Spleen (tissue), 7 donors: ENCODE data around the gene MFNG.

Experiments
- POLR2A ChIP-seq, 3 donors: fragments of 450-650 bp; IDR thresholded peaks; one replicate each; pipeline ENCODE4 v1.5.1; 2017; ENCODE audit warnings: antibody characterized with exemption in 3 of 3, mild to moderate bottlenecking in 1 of 3
- TF ChIP-seq, protein P1 (sequence below), 11 experiments: fragments of 200-600 bp in 7 of 11; fragments of 450-650 bp in 4 of 11; sonication (generic) in 4 of 11; IDR thresholded peaks in 8 of 11; conservative IDR thresholded peaks in 3 of 11; 1 replicate in 7 of 11; 2 replicates in 4 of 11; pipeline versions ENCODE4 v1.4.0 to v1.8.0; 2016 to 2021; ENCODE audit warnings: antibody characterized with exemption in 11 of 11, inconsistent platforms in 4 of 11, mild to moderate bottlenecking in 1 of 11
- donor health status: DM: no; HTN: no; CAD: no; lungs with moderate emphysema.
- donor health status: DM: no; HTN: no; CAD: no.
- donor health status: DM: no; HTN: no; CAD: no.

DNA sequence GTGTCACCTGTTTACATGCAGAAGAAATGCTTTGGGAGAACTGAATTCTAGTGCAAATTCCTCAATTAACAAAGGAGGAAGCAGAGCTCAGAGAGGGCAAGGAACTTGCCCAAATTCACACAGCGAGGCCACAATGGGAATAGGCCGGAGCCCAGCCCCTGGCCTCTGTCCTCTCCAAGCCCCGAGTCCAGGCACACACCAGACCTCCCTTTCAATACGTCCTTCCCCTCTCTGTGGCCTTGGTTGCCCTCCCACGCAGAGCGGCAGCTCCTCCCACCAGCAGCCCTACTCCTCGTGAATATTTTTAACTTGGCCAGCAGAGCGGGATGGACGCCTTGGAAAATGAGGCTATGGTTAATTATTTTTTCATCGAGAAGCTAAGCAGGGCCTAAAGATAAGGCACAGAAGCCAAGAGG, 34.6 kb upstream of the MFNG start:
- TF ChIP-seq, protein P1, sequence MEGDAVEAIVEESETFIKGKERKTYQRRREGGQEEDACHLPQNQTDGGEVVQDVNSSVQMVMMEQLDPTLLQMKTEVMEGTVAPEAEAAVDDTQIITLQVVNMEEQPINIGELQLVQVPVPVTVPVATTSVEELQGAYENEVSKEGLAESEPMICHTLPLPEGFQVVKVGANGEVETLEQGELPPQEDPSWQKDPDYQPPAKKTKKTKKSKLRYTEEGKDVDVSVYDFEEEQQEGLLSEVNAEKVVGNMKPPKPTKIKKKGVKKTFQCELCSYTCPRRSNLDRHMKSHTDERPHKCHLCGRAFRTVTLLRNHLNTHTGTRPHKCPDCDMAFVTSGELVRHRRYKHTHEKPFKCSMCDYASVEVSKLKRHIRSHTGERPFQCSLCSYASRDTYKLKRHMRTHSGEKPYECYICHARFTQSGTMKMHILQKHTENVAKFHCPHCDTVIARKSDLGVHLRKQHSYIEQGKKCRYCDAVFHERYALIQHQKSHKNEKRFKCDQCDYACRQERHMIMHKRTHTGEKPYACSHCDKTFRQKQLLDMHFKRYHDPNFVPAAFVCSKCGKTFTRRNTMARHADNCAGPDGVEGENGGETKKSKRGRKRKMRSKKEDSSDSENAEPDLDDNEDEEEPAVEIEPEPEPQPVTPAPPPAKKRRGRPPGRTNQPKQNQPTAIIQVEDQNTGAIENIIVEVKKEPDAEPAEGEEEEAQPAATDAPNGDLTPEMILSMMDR (IDR thresholded peaks at IDR 0.05 in 8 of 11, conservative IDR thresholded peaks at IDR 0.05 in 3 of 11), result no peak
- no peak for TF ChIP-seq POLR2A (IDR thresholded peaks at IDR 0.05)
